ENCODE measurements around the gene BAAT. TPM values are rescaled to one million over a fixed set of nuclear protein-coding genes. Genes with fewer than 3 reads are reported as not detected.
A peak's percentile ranks its signal among the peaks of the same experiment; 100 is the strongest.

The BAAT gene
- total and polyA plus RNA-seq, 11 donors = 0.03 to 0.32 (median 0.17) TPM; not detected in 6

- Histone ChIP-seq H3K4me1 (peaks cover 10 to 57% (median 34%) of the 10 kb centered on the region in 12 donors), H3K4me3 (peak overlapping the region; percentile 37 to 86 (median 77)), H3K27me3 (no peaks in the 10 kb centered on the region), H3K9me3 (peaks cover 0 to 31% (median 7%) of the 10 kb centered on the region in 12 donors), H3K27ac (peak overlapping the region; percentile 78 to 95 (median 91)), H3K36me3 (peaks cover 5 to 51% (median 40%) of the 10 kb centered on the region in 9 donors)
- intact Hi-C loops (cut with DNase I) = loop anchor here in 7 of 10 donors (2.0 to 10.0 kb wide), 7 partner anchors 46 to 1304 kb away; partner anchors contain the start of genes RNF20 (in 4 of the 7), ERP44 (in 1 of the 7) and INVS (in 1 of the 7)
- WGBS, 4 donors = 0 to 2% (median 1%) methylated on average over 16 to 28 of the region's 28 CpGs
- ATAC-seq (peak in 3 of 4 donors; percentile 2 to 13 (median 9)), DNase-seq (peak in 4 of 5 donors; percentile 28 to 69 (median 43))
- TF ChIP-seq POLR2A (IDR thresholded peaks at IDR 0.05) (no peak), CTCF (IDR thresholded peaks at IDR 0.05) (no peak)
Measured at GRCh38 chr9:101398930-101399642, 14.3 kb upstream of the BAAT start.

GRCh38 chr9:101398068-101398929, 13.5 kb upstream of the BAAT start, which contains the start of the genes MRPL50 and ZNF189:
Gene MRPL50 (minus strand): TSS chr9:101398618. CDS start chr9:101398592, 26 bp downstream.
Gene ZNF189 (plus strand): TSS chr9:101398851. CDS start chr9:101399157, 306 bp downstream.
- 0 to 1% (median 0%) methylated on average over 41 to 44 of the region's 44 CpGs for WGBS, 4 donors
- peaks cover 10 to 57% (median 34%) of the 10 kb centered on the region in 12 donors for H3K4me1 ChIP-seq
- DNase-seq (peak; percentile 97 to 99 (median 99)), ATAC-seq (peak; percentile 96 to 99 (median 98))
- H3K36me3 ChIP-seq = peaks cover 3 to 43% (median 33%) of the 10 kb centered on the region in 9 donors
- TF ChIP-seq POLR2A (IDR thresholded peaks at IDR 0.05) (peak in 1 of 2 donors; percentile 82), CTCF (IDR thresholded peaks at IDR 0.05) (no peak)
- H3K27me3 ChIP-seq = no peaks in the 10 kb centered on the region
- H3K4me3 ChIP-seq = peak within 1 kb of the TSS; percentile 37 to 86 (median 77)
- peaks cover 0 to 29% (median 3%) of the 10 kb centered on the region in 12 donors for H3K9me3 ChIP-seq
- intact Hi-C loops (cut with DNase I) = loop anchor here in 7 of 10 donors (2.0 to 10.0 kb wide), 7 partner anchors 47 to 1303 kb away; partner anchors contain the start of genes RNF20 (in 4 of the 7), ERP44 (in 1 of the 7) and INVS (in 1 of the 7)
- H3K27ac ChIP-seq = peak within 1 kb of the TSS; percentile 82 to 95 (median 91)

- 4 to 10% (median 5%) methylated on average over 4 of the region's 4 CpGs for WGBS, 4 donors
- TF ChIP-seq POLR2A (IDR thresholded peaks at IDR 0.05) (no peak), CTCF (IDR thresholded peaks at IDR 0.05) (no peak)
- H3K4me3 ChIP-seq = peak overlapping the region; percentile 37 to 85 (median 74)
- peaks cover 0 to 29% (median 3%) of the 10 kb centered on the region in 12 donors for H3K9me3 ChIP-seq
- DNase-seq (no peak), ATAC-seq (no peak)
- no peaks in the 10 kb centered on the region for H3K27me3 ChIP-seq
- H3K36me3 ChIP-seq = peaks cover 3 to 37% (median 27%) of the 10 kb centered on the region in 9 donors
- intact Hi-C loops (cut with DNase I) = loop anchor here in 7 of 10 donors (2.0 to 10.0 kb wide), 7 partner anchors 47 to 1303 kb away; partner anchors contain the start of genes RNF20 (in 4 of the 7), ERP44 (in 1 of the 7) and INVS (in 1 of the 7)
- H3K4me1 ChIP-seq = peaks cover 10 to 56% (median 34%) of the 10 kb centered on the region in 12 donors
- peak overlapping the region in 11 of 12 donors; percentile 66 to 93 (median 90) for H3K27ac ChIP-seq
Measured at GRCh38 chr9:101397746-101398067, 12.9 kb upstream of the BAAT start.
